Nucleus accumbens (tissue), 56 donors: ENCODE measurements around the gene C9orf72.
A peak's percentile ranks its signal among the peaks of the same experiment; 100 is the strongest.

Source experiments
- DNase-seq, 56 donors: peaks; one replicate each; lab custom pipeline; 2025; lab: John Stamatoyannopoulos, UW

The C9orf72 gene

GRCh38 chr9:27539479-27540441 lies 33.5 kb downstream of the C9orf72 start:
- peak in 4 of 56 donors; percentile 6 to 26 (median 16) for DNase-seq

- no peak for DNase-seq
These were observed 34.6 kb downstream of the C9orf72 start for GRCh38 chr9:27538647-27539046.

GRCh38 chr9:27537756-27538155 lies 35.5 kb downstream of the C9orf72 start:
- no peak for DNase-seq

GRCh38 chr9:27537027-27537435 lies 36.2 kb downstream of the C9orf72 start:
- DNase-seq: no peak

GRCh38 chr9:27536168-27536567 lies 37.1 kb downstream of the C9orf72 start:
- DNase-seq: no peak

- peak in 32 of 56 donors; percentile 21 to 80 (median 48) for DNase-seq
These were observed 37.6 kb downstream of the C9orf72 start for GRCh38 chr9:27535701-27536118.

GRCh38 chr9:27534658-27535209 lies 38.5 kb downstream of the C9orf72 start:
- no peak for DNase-seq

GRCh38 chr9:27534131-27534530 lies 39.1 kb downstream of the C9orf72 start:
- DNase-seq: peak in 1 of 56 donors; percentile 50

GRCh38 chr9:27533311-27533710 lies 40.0 kb downstream of the C9orf72 start:
- DNase-seq: no peak

GRCh38 chr9:27532046-27532445 lies 41.2 kb downstream of the C9orf72 start:
- no peak for DNase-seq

GRCh38 chr9:27530915-27531755 lies 42.1 kb downstream of the C9orf72 start:
- no peak for DNase-seq

GRCh38 chr9:27529316-27530278 lies 43.7 kb downstream of the C9orf72 start, which contains the start of gene MOB3B:
TSS of gene MOB3B (minus strand) at chr9:27529814. CDS start at chr9:27455550, 74,264 bp downstream.
- peak in 55 of 56 donors; percentile 12 to 95 (median 80) for DNase-seq

- peak in 38 of 56 donors; percentile 11 to 71 (median 54) for DNase-seq
These were observed 44.4 kb downstream of the C9orf72 start for GRCh38 chr9:27528886-27529315.

- peak in 52 of 56 donors; percentile 24 to 81 (median 64) for DNase-seq
These were observed 45.0 kb downstream of the C9orf72 start for GRCh38 chr9:27528076-27528885.

- DNase-seq: peak in 14 of 56 donors; percentile 23 to 70 (median 48)
These were observed 45.6 kb downstream of the C9orf72 start for GRCh38 chr9:27527702-27528075.

- no peak for DNase-seq
These were observed 49.0 kb downstream of the C9orf72 start, which contains the start of gene IFNK for GRCh38 chr9:27524236-27524635. TSS of gene IFNK (plus strand) at chr9:27524290. CDS start at chr9:27524337, 47 bp downstream.

GRCh38 chr9:27523141-27523540 lies 50.1 kb downstream of the C9orf72 start:
- DNase-seq: no peak

GRCh38 chr9:27520986-27521385 lies 52.3 kb downstream of the C9orf72 start:
- no peak for DNase-seq
